GM12878 (cell line): ENCODE measurements around the gene MCHR1. TPM values are rescaled to one million over a fixed set of nuclear protein-coding genes. Genes with fewer than 3 reads are reported as not detected.

Experiments
- CREM ChIP-seq: IDR thresholded peaks from 2 replicates; pipeline ENCODE4 v1.6.1; 2014; ENCODE audit warnings: antibody characterized with exemption, low read depth
- ELK1 ChIP-seq: IDR thresholded peaks from 2 replicates; pipeline ENCODE4 v1.6.1; 2012; ENCODE audit warnings: low read depth, low read length, improper control_type of control experiment
- FOXK2 ChIP-seq: fragments of 450-650 bp; IDR thresholded peaks from 2 replicates; pipeline ENCODE4 v1.6.1; 2017; ENCODE audit warnings: mild to moderate bottlenecking, moderate library complexity
- HCFC1 ChIP-seq: fragments of 150-350 bp; IDR thresholded peaks from 2 replicates; pipeline ENCODE4 v1.6.1; 2014; ENCODE audit warnings: low read length
- HDAC6 ChIP-seq: fragments of 200-600 bp; sonication (generic); IDR thresholded peaks from one replicate; pipeline ENCODE4 v1.8.0; 2017; ENCODE audit warnings: antibody characterized with exemption; ENCODE audit not compliant: unreplicated experiment
- MTA3 ChIP-seq: IDR thresholded peaks from 2 replicates; pipeline ENCODE4 v1.6.1; 2012; ENCODE audit warnings: low read length, inconsistent platforms, borderline replicate concordance
- NR2F1 ChIP-seq: fragments of 450-650 bp; conservative IDR thresholded peaks from 2 replicates; pipeline ENCODE4 v1.6.1; 2017; ENCODE audit warnings: mild to moderate bottlenecking
- PBX3 ChIP-seq: IDR thresholded peaks from 2 replicates; pipeline ENCODE4 v1.6.1; 2011; ENCODE audit warnings: mild to moderate bottlenecking, low read depth, low read length, moderate library complexity; ENCODE audit not compliant: insufficient replicate concordance
- RB1 ChIP-seq: fragments of 450-650 bp; formaldehyde crosslinking; IDR thresholded peaks from 2 replicates; pipeline ENCODE4 v1.6.1; 2017; ENCODE audit warnings: mild to moderate bottlenecking, borderline replicate concordance
- SMC3 ChIP-seq: IDR thresholded peaks from 2 replicates; pipeline ENCODE4 v1.6.1; 2011; ENCODE audit warnings: low read length, improper control_type of control experiment, borderline replicate concordance
- SPI1 ChIP-seq: IDR thresholded peaks from 2 replicates; pipeline ENCODE4 v1.6.1; 2011; ENCODE audit warnings: low read depth, mild to moderate bottlenecking, low read length, moderate library complexity, borderline replicate concordance; ENCODE audit not compliant: insufficient read depth
- SREBF2 ChIP-seq: IDR thresholded peaks from 2 replicates; pipeline ENCODE4 v1.6.1; 2012; ENCODE audit warnings: mild to moderate bottlenecking, low read length
- SRF ChIP-seq, 2 experiments: IDR thresholded peaks; 2 replicates each; pipeline ENCODE4 v1.6.1; 2011; ENCODE audit warnings: low read depth in 2 of 2, low read length in 2 of 2, mild to moderate bottlenecking in 1 of 2, moderate library complexity in 1 of 2
- SUPT20H ChIP-seq: IDR thresholded peaks from 2 replicates; pipeline ENCODE4 v1.6.1; 2011; ENCODE audit warnings: low read depth, mild to moderate bottlenecking, low read length, moderate library complexity, borderline replicate concordance; ENCODE audit not compliant: control insufficient read depth
- TAF1 ChIP-seq: IDR thresholded peaks from 2 replicates; pipeline ENCODE4 v1.6.1; 2011; ENCODE audit warnings: mild to moderate bottlenecking, low read depth, low read length, borderline replicate concordance
- ZNF24 ChIP-seq: fragments of 450-650 bp; IDR thresholded peaks from 2 replicates; pipeline ENCODE4 v1.6.1; 2017; ENCODE audit warnings: antibody characterized with exemption, mild to moderate bottlenecking
- ZNF274 ChIP-seq: IDR thresholded peaks from one replicate; pipeline ENCODE4 v1.8.0; 2011; ENCODE audit not compliant: insufficient read length, insufficient read depth
- ZNF592 ChIP-seq: fragments of 450-650 bp; IDR thresholded peaks from 2 replicates; pipeline ENCODE4 v1.6.1; 2017; ENCODE audit warnings: mild to moderate bottlenecking, moderate library complexity
- ZNF687 ChIP-seq: fragments of 450-650 bp; IDR thresholded peaks from 2 replicates; pipeline ENCODE4 v1.6.1; 2017; ENCODE audit warnings: mild to moderate bottlenecking, moderate library complexity
- ZSCAN29 ChIP-seq: fragments of 450-650 bp; IDR thresholded peaks from 2 replicates; pipeline ENCODE4 v1.6.1; 2017; ENCODE audit warnings: mild to moderate bottlenecking, moderate library complexity
- polyA plus RNA-seq, 11 experiments: library from polyadenylated mRNA; depleted of rRNA in 4 of 11; unstranded in 6 of 11; stranded (reverse) in 5 of 11; fragments of >200 nt; fragmentation: Nextera tagmentation in 4 of 11; fragmentation: Illumina TruSeq in 1 of 11; extraction: Ambion mirVana in 4 of 11; extraction: Trizol in 1 of 11; gene quantifications; 1 replicate in 1 of 11; 2 replicates in 10 of 11; pipeline versions ENCODE4 v1.2.1 to v1.2.3, GENCODE V29; 2011 to 2016; ENCODE audit warnings: inconsistent platforms in 2 of 11, missing spikeins in 2 of 11, low read depth in 1 of 11
- total RNA-seq, 4 experiments: library from RNA; depleted of rRNA in 3 of 4; stranded (reverse); fragments of >200 nt in 3 of 4; fragmentation: Illumina TruSeq in 1 of 4; extraction: Trizol in 1 of 4; gene quantifications; 2 replicates each; pipeline versions ENCODE4 v1.2.1 to v1.2.3, GENCODE V29; 2013 to 2021

MCHR1 gene
- total and polyA plus RNA-seq, 10 of the 15 experiments (the other 5 are each of a cell fraction or from before 2014, with no cell fraction given) = not detected

- TF ChIP-seq TAF1 (peak; percentile 76; the same call in 1 of the 2 replicates), SRF (IDR thresholded peaks at IDR 0.05; ENCODE audit: low read depth in 2 of 2, low read length in 2 of 2) (no peak), RB1 (peak; percentile 70; the same call in 1 of the 2 replicates), MTA3 (no peak), SREBF2 (no peak), HDAC6 (no peak), ZNF24 (no peak), FOXK2 (no peak), ZNF274 (no peak), CREM (peak; percentile 75; the same call in 1 of the 2 replicates), ELK1 (0 out of 2 replicates have a peak, but pooled peaks have one; percentile 24), NR2F1 (peak; percentile 38), ZNF687 (no peak), SUPT20H (no peak), SMC3 (no peak), SPI1 (no peak), ZNF592 (no peak), ZSCAN29 (no peak), PBX3 (peak; percentile 99), HCFC1 (peak; percentile 28; the same call in 1 of the 2 replicates)
Observed at GRCh38 chr22:40636380-40637182, 42.7 kb upstream of the MCHR1 start, which contains the start of gene MRTFA (continued).
